B cell (primary cell): ENCODE data around the gene SSX2IP. TPM values are rescaled to one million over a fixed set of nuclear protein-coding genes. Genes with fewer than 3 reads are reported as not detected.

Experiments used
- ATAC-seq: fragments of 200-7000 bp; cut with Tn5 transposase; one replicate; pipeline ENCODE4 v1.10.0; 2021; ENCODE audit warnings: low read depth, mild to moderate bottlenecking, moderate number of reproducible peaks, moderate library complexity
- CTCF ChIA-PET: fragments of 350-600 bp; sonication (Branson Sonifier 250); formaldehyde crosslinking; loops from one replicate; lab custom pipeline; 2021; ENCODE audit warnings: antibody characterized with exemption, inconsistent platforms; lab: Charles Lee
- POLR2A ChIA-PET: fragments of 350-600 bp; sonication (Branson Sonifier 250); formaldehyde crosslinking; loops from one replicate; lab custom pipeline; 2021; ENCODE audit warnings: antibody characterized with exemption; lab: Charles Lee
- DNase-seq: peaks from one replicate; pipeline ENCODE4 v3.0.0; 2013
- H2AFZ ChIP-seq: 2 replicates; pipeline ENCODE4 v1.6.1; 2012; ENCODE audit warnings: mild to moderate bottlenecking, low read depth, low read length; ENCODE audit not compliant: insufficient read depth, poor library complexity, severe bottlenecking
- H3K27ac ChIP-seq, 2 donors: 1 replicate in 1 of 2; 2 replicates in 1 of 2; pipeline ENCODE4 v1.5.1; 2012 to 2013; ENCODE audit warnings: low read length in 2 of 2, mild to moderate bottlenecking in 2 of 2, moderate library complexity in 1 of 2
- H3K27me3 ChIP-seq, 4 experiments: fragments of 200-600 bp in 1 of 4; sonication (generic) in 1 of 4; replicated peaks in 1 of 4; 1 replicate in 2 of 4; 2 replicates in 2 of 4; pipeline versions ENCODE4 v1.6.1 to v1.7.0; 2013 to 2016; ENCODE audit warnings: low read length in 3 of 4, mild to moderate bottlenecking in 2 of 4, mixed read lengths in 1 of 4, moderate library complexity in 1 of 4; ENCODE audit not compliant: insufficient read depth in 4 of 4, control insufficient read depth in 3 of 4; ENCODE audit errors: control extremely low read depth in 1 of 4
- H3K36me3 ChIP-seq, 2 experiments: replicated peaks in 1 of 2; 1 replicate in 1 of 2; 2 replicates in 1 of 2; pipeline versions ENCODE4 v1.6.1 to v1.7.1; 2013; ENCODE audit warnings: low read length in 1 of 2; ENCODE audit not compliant: insufficient read depth in 2 of 2, control insufficient read depth in 1 of 2; ENCODE audit errors: control extremely low read depth in 1 of 2, extremely low read depth in 1 of 2
- H3K4me1 ChIP-seq, 2 donors: fragments of 200-600 bp in 1 of 2; sonication (generic) in 1 of 2; 1 replicate in 1 of 2; 2 replicates in 1 of 2; pipeline versions ENCODE4 v1.5.1 to v1.6.1; 2013 to 2017; ENCODE audit warnings: low read length in 2 of 2; ENCODE audit not compliant: control insufficient read depth in 2 of 2, insufficient read depth in 2 of 2
- H3K4me2 ChIP-seq: replicated peaks from 2 replicates; pipeline ENCODE3; 2012; ENCODE audit warnings: mild to moderate bottlenecking, low read depth, low read length; ENCODE audit not compliant: poor library complexity, severe bottlenecking
- H3K4me3 ChIP-seq, 5 experiments: fragments of 200-600 bp in 1 of 5; sonication (generic) in 1 of 5; 1 replicate in 3 of 5; 2 replicates in 2 of 5; pipeline versions ENCODE4 v1.5.1 to v1.7.0; 2011 to 2016; ENCODE audit warnings: low read length in 4 of 5, mild to moderate bottlenecking in 4 of 5, low read depth in 2 of 5, control low read depth in 1 of 5, moderate library complexity in 1 of 5; ENCODE audit not compliant: insufficient read depth in 1 of 5; ENCODE audit errors: control extremely low read depth in 1 of 5, extremely low read depth in 1 of 5
- H3K79me2 ChIP-seq: fragments of 200-600 bp; sonication (generic); one replicate; pipeline ENCODE4 v1.6.0; 2016; ENCODE audit warnings: low read length; ENCODE audit not compliant: control insufficient read depth, insufficient read depth
- H3K9ac ChIP-seq: fragments of 200-600 bp; sonication (generic); 2 replicates; pipeline ENCODE4 v1.6.1; 2017; ENCODE audit warnings: mild to moderate bottlenecking, low read length, moderate library complexity
- H3K9me3 ChIP-seq, 3 donors: one replicate each; pipeline versions ENCODE4 v1.6.1 to v1.7.1; 2013; ENCODE audit warnings: low read length in 2 of 3; ENCODE audit not compliant: control insufficient read depth in 2 of 3, insufficient read depth in 1 of 3; ENCODE audit errors: control extremely low read depth in 1 of 3
- H4K20me1 ChIP-seq: 2 replicates; pipeline ENCODE4 v1.6.0; 2012; ENCODE audit warnings: mild to moderate bottlenecking, low read length; ENCODE audit not compliant: insufficient read depth, control insufficient read depth, poor library complexity, severe bottlenecking
- H3K27ac Mint-ChIP-seq: one replicate; pipeline ENCODE4 v1.8.0; 2021; ENCODE audit warnings: mixed read lengths
- H3K27me3 Mint-ChIP-seq: one replicate; pipeline ENCODE4 v1.8.0; 2021; ENCODE audit warnings: mixed read lengths
- H3K4me1 Mint-ChIP-seq: one replicate; pipeline ENCODE4 v1.8.0; 2021; ENCODE audit warnings: mixed read lengths
- H3K4me3 Mint-ChIP-seq: one replicate; pipeline ENCODE4 v1.8.0; 2021; ENCODE audit warnings: mixed read lengths
- H3K9me3 Mint-ChIP-seq: one replicate; pipeline ENCODE4 v1.8.0; 2022; ENCODE audit warnings: mixed read lengths; ENCODE audit not compliant: insufficient read depth
- EZH2 ChIP-seq: IDR thresholded peaks from 2 replicates; pipeline ENCODE4 v1.6.1; 2012; ENCODE audit warnings: borderline replicate concordance, low read depth, mild to moderate bottlenecking, moderate library complexity, low read length; ENCODE audit not compliant: insufficient read depth, poor library complexity, severe bottlenecking
- WGBS: methylation state at CpG from one replicate; pipeline ENCODE4 v1.1.5; 2013; ENCODE audit warnings: missing lambda C conversion rate; ENCODE audit not compliant: insufficient coverage; 5-methylcytosine and 5-hydroxymethylcytosine counted together
- intact Hi-C: fragments of 100-400 bp; cut with micrococcal nuclease; formaldehyde crosslinking; loops from one replicate; pipeline ENCODE4 v1.10.0; 2022
- polyA plus RNA-seq: library from polyadenylated mRNA; depleted of rRNA; stranded (reverse); fragments of >200 nt; gene quantifications from 2 replicates; pipeline ENCODE4 v1.2.3, GENCODE V29; 2012
- total RNA-seq, 2 donors: library from RNA; stranded (reverse); fragments of 120-200 nt in 1 of 2; gene quantifications; 1 replicate in 1 of 2; 2 replicates in 1 of 2; pipeline versions ENCODE4 v1.2.3 to v1.2.4, GENCODE V29; 2013 to 2022
- TF ChIP-seq, protein P1 (sequence below): fragments of 200-600 bp; IDR thresholded peaks from one replicate; pipeline ENCODE4 v1.8.0; 2022; ENCODE audit warnings: antibody characterized with exemption, mild to moderate bottlenecking

SSX2IP gene
- total and polyA plus RNA-seq, 2 donors (not counting 1 experiment from before 2014, with no cell fraction given): 0.95 to 10.3 TPM

DNA sequence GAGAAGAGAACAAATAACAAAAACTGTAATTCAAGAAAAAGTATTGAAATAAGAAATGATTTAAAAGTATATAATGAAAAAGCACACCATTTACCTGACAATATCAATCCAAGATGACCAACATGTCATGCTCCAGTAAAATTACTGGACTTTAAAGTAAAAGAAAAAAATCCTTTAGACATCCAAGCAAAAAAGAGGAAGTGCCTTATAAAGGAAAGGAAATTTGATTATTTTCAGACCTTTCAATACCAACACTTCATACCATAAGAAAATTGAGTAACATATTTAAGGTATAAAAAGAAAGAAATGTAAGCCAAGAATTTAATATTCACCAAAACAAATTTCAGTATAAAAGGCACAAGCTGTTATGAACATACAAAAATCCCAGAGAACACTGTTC, 46.2 kb upstream of the SSX2IP start:
- Histone ChIP-seq H4K20me1 (no peaks in the 10 kb centered on the region), H3K9me3 (peaks cover 0 to 3% (median 0%) of the 10 kb centered on the region in 3 donors), H3K79me2 (no peaks in the 10 kb centered on the region), H3K4me3 (no peak overlapping the region), H3K4me2 (no peak overlapping the region), H2AFZ (no peak overlapping the region), H3K36me3 (no peaks in the 10 kb centered on the region), H3K27me3 (peaks cover 0 to 6% (median 0%) of the 10 kb centered on the region in 4 experiments), H3K4me1 (no peaks in the 10 kb centered on the region), H3K27ac (no peak overlapping the region), H3K9ac (no peak overlapping the region)
- DNase-seq (no peak), ATAC-seq (no peak)
- TF ChIP-seq, protein P1, sequence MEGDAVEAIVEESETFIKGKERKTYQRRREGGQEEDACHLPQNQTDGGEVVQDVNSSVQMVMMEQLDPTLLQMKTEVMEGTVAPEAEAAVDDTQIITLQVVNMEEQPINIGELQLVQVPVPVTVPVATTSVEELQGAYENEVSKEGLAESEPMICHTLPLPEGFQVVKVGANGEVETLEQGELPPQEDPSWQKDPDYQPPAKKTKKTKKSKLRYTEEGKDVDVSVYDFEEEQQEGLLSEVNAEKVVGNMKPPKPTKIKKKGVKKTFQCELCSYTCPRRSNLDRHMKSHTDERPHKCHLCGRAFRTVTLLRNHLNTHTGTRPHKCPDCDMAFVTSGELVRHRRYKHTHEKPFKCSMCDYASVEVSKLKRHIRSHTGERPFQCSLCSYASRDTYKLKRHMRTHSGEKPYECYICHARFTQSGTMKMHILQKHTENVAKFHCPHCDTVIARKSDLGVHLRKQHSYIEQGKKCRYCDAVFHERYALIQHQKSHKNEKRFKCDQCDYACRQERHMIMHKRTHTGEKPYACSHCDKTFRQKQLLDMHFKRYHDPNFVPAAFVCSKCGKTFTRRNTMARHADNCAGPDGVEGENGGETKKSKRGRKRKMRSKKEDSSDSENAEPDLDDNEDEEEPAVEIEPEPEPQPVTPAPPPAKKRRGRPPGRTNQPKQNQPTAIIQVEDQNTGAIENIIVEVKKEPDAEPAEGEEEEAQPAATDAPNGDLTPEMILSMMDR: no peak
- TF ChIP-seq EZH2: no peak
- Mint-ChIP-seq H3K27ac (no peak overlapping the region), H3K27me3 (peaks cover 31% of the 10 kb centered on the region), H3K4me1 (no peaks in the 10 kb centered on the region), H3K4me3 (no peak overlapping the region), H3K9me3 (peaks cover 3% of the 10 kb centered on the region)
- intact Hi-C loops: no loop called here
- POLR2A ChIA-PET: no interaction called here
- CTCF ChIA-PET: interaction anchor here (0.9 to 1.4 kb wide), 2 partner anchors 16 to 36 kb away, joined by 3 to 4 read pairs; no protein-coding TSS in a partner anchor

DNA sequence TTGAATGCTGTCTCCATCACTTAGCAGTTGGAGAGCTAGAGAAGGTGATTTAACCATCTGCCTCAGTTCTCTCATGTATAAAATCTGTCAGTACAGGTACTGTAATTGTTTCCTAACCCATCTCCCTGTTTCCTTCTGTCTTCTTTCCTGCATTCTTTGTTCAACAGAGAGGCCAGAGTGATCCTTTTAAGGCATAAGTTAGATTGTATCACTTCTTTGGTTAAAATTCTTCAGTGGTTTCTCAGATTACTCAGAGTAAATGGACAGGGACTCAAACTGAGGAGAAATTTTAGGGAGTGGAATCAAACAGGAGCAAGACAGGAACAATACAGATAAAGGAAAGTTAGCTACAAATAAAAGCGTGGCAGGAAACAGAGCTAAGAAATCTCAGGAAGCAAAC, 45.2 kb upstream of the SSX2IP start:
- H3K4me1 ChIP-seq: no peaks in the 10 kb centered on the region
- ChIA-PET POLR2A (no interaction called here), CTCF (interaction anchor here (0.9 to 1.4 kb wide), 2 partner anchors 14 to 37 kb away, joined by 4 read pairs; no protein-coding TSS in a partner anchor)
- H3K27me3 ChIP-seq: peaks cover 0 to 6% (median 0%) of the 10 kb centered on the region in 4 experiments
- H3K9ac ChIP-seq: no peak overlapping the region
- H3K9me3 ChIP-seq: peaks cover 0 to 3% (median 0%) of the 10 kb centered on the region in 3 donors
- Mint-ChIP-seq H3K9me3 (peaks cover 4% of the 10 kb centered on the region), H3K4me3 (no peak overlapping the region), H3K27me3 (peaks cover 36% of the 10 kb centered on the region), H3K27ac (no peak overlapping the region), H3K4me1 (no peaks in the 10 kb centered on the region)
- no peak overlapping the region for H3K4me2 ChIP-seq
- no peak for TF ChIP-seq EZH2
- TF ChIP-seq, protein P1: no peak
- no peak overlapping the region for H3K27ac ChIP-seq
- no peaks in the 10 kb centered on the region for H3K36me3 ChIP-seq
- H3K4me3 ChIP-seq: no peak overlapping the region
- DNase-seq: no peak
- H4K20me1 ChIP-seq: no peaks in the 10 kb centered on the region
- H3K79me2 ChIP-seq: no peaks in the 10 kb centered on the region
- WGBS: no CpG with 5 or more reads among the region's 1 CpG
- no peak for ATAC-seq
- H2AFZ ChIP-seq: no peak overlapping the region
- intact Hi-C loops: no loop called here
